K562 (cell line): ENCODE results near the gene DENND6A. TPM values are rescaled to one million over a fixed set of nuclear protein-coding genes. Genes with fewer than 3 reads are reported as not detected.

Experiments
- ARID4B ChIP-seq: sonication (generic); formaldehyde crosslinking; IDR thresholded peaks from 2 replicates; pipeline ENCODE4 v1.8.0; 2022; ENCODE audit warnings: mild to moderate bottlenecking, missing genetic modification reagents
- CTCF ChIP-seq, 3 experiments: IDR thresholded peaks in 2 of 3; conservative IDR thresholded peaks in 1 of 3; 2 replicates each; pipeline ENCODE4 v1.5.1; 2011 to 2012; ENCODE audit warnings: low read length in 3 of 3, mild to moderate bottlenecking in 3 of 3, control low read depth in 2 of 3, improper control_type of control experiment in 1 of 3, inconsistent platforms in 1 of 3, low read depth in 1 of 3, mixed read lengths in 1 of 3, moderate library complexity in 1 of 3; ENCODE audit not compliant: insufficient read depth in 2 of 3
- CXXC5 ChIP-seq: fragments of 250-450 bp; sonication (Bioruptor Pico); IDR thresholded peaks from 2 replicates; pipeline ENCODE4 v1.8.0; 2022; ENCODE audit warnings: inconsistent platforms, mild to moderate bottlenecking, moderate library complexity
- ELF4 ChIP-seq: fragments of 450-650 bp; formaldehyde crosslinking; IDR thresholded peaks from 2 replicates; pipeline ENCODE4 v1.4.0; 2022; ENCODE audit warnings: missing genetic modification characterization
- ETS2 ChIP-seq: IDR thresholded peaks from 2 replicates; pipeline ENCODE4 v1.6.1; 2016; ENCODE audit warnings: borderline replicate concordance, missing genetic modification characterization, mild to moderate bottlenecking, moderate library complexity, missing compliant biosample characterization; ENCODE audit not compliant: poor library complexity, severe bottlenecking
- KDM4B ChIP-seq, 2 experiments: fragments of 450-650 bp in 1 of 2; sonication (generic) in 1 of 2; IDR thresholded peaks; 2 replicates each; pipeline ENCODE4 v1.6.1; 2016 to 2017; ENCODE audit warnings: borderline replicate concordance in 2 of 2, antibody characterized with exemption in 1 of 2, low read depth in 1 of 2, mild to moderate bottlenecking in 1 of 2
- KLF6 ChIP-seq: fragments of 250-450 bp; sonication (Bioruptor Pico); IDR thresholded peaks from 2 replicates; pipeline ENCODE4 v1.4.0; 2020; ENCODE audit warnings: mild to moderate bottlenecking, moderate library complexity, borderline replicate concordance
- MYC ChIP-seq, 2 experiments: fragments of 250-450 bp in 1 of 2; sonication (Bioruptor Pico) in 1 of 2; IDR thresholded peaks; 2 replicates each; pipeline versions ENCODE4 v1.5.1 to v1.6.1; 2012 to 2021; ENCODE audit warnings: low read depth in 2 of 2, borderline replicate concordance in 1 of 2, improper control_type of control experiment in 1 of 2, low read length in 1 of 2, mild to moderate bottlenecking in 1 of 2, moderate library complexity in 1 of 2
- PPARD ChIP-seq: fragments of 250-450 bp; sonication (Bioruptor Pico); IDR thresholded peaks from 2 replicates; pipeline ENCODE4 v1.8.0; 2022; ENCODE audit warnings: inconsistent platforms, mild to moderate bottlenecking, moderate library complexity
- PREB ChIP-seq: sonication (generic); formaldehyde crosslinking; IDR thresholded peaks from 2 replicates; pipeline ENCODE4 v1.8.1; 2023; ENCODE audit warnings: mild to moderate bottlenecking, missing genetic modification reagents
- SETDB1 ChIP-seq: IDR thresholded peaks from one replicate; pipeline ENCODE4 v1.6.1; 2012; ENCODE audit warnings: low read length, control low read depth, inconsistent platforms
- SMARCC2 ChIP-seq: fragments of 450-650 bp; IDR thresholded peaks from 2 replicates; pipeline ENCODE4 v1.6.1; 2017; ENCODE audit warnings: antibody characterized with exemption, moderate library complexity, mild to moderate bottlenecking, low read depth
- ZBTB7A ChIP-seq: IDR thresholded peaks from 2 replicates; pipeline ENCODE4 v1.6.1; 2011; ENCODE audit warnings: low read depth, mild to moderate bottlenecking, low read length, moderate library complexity, borderline replicate concordance; ENCODE audit not compliant: control insufficient read depth
- ZNF121 ChIP-seq: sonication (generic); formaldehyde crosslinking; conservative IDR thresholded peaks from 2 replicates; pipeline ENCODE4 v1.8.0; 2022; ENCODE audit warnings: missing genetic modification reagents
- polyA plus RNA-seq, 8 experiments: library from polyadenylated mRNA; depleted of rRNA in 4 of 8; stranded (reverse) in 5 of 8; unstranded in 3 of 8; fragments of >200 nt; fragmentation: Nextera tagmentation in 2 of 8; fragmentation: Illumina TruSeq in 1 of 8; extraction: Ambion mirVana in 2 of 8; extraction: Trizol in 1 of 8; gene quantifications; 2 replicates each; pipeline versions ENCODE4 v1.2.1 to v1.2.3, GENCODE V29; 2011 to 2014; ENCODE audit warnings: inconsistent platforms in 1 of 8, missing spikeins in 1 of 8
- total RNA-seq, 7 experiments: library from RNA; depleted of rRNA in 6 of 7; stranded (reverse); fragments of >200 nt in 6 of 7; fragmentation: Illumina TruSeq in 2 of 7; extraction: Trizol in 2 of 7; gene quantifications; 2 replicates each; pipeline versions ENCODE4 v1.2.1 to v1.2.3, GENCODE V29; 2011 to 2021; ENCODE audit warnings: low replicate concordance in 1 of 7

The DENND6A gene
- total and polyA plus RNA-seq, 9 of the 15 experiments (the other 6 are each of a cell fraction or from before 2014, with no cell fraction given), result 1.5 to 12.7 (median 7.1) TPM

- TF ChIP-seq CTCF (IDR thresholded peaks at IDR 0.05 in 2 of 3, conservative IDR thresholded peaks at IDR 0.05 in 1 of 3; ENCODE audit: insufficient read depth in 2 of 3, low read depth in 1 of 3, low read length in 3 of 3) (0 out of 6 replicates have a peak, but pooled peaks of 1 of the 3 experiments have one; percentile 1), PREB (CRISPR knock-in tag) (no peak), KLF6 (no peak), MYC (IDR thresholded peaks at IDR 0.05; ENCODE audit: low read depth, low read length) (peak; percentile 69; the same call in 1 of the 2 replicates), MYC (CRISPR knock-in tag; IDR thresholded peaks at IDR 0.05; ENCODE audit: borderline replicate concordance, low read depth) (no peak), ZBTB7A (peak; percentile 93), ETS2 (tag) (no peak), KDM4B (IDR thresholded peaks at IDR 0.05; ENCODE audit: borderline replicate concordance in 2 of 2, low read depth in 1 of 2) (0 out of 4 replicates have a peak, but pooled peaks of 1 of the 2 experiments have one; percentile 30), ELF4 (no peak), CXXC5 (CRISPR knock-in tag) (peak; percentile 86), SMARCC2 (no peak), ARID4B (CRISPR knock-in tag) (peak; percentile 36; the same call in 1 of the 2 replicates), ZNF121 (no peak), SETDB1 (no peak), PPARD (CRISPR knock-in tag) (no peak)
Measured at GRCh38 chr3:57692396-57693147, at the start of gene DENND6A (continued).
